ENCODE results near the gene KLK2.

Gene KLK2

GRCh38 chr19:50837300-50837699 lies 35.9 kb upstream of the KLK2 start:
- H3K4me3 ChIP-seq (replicated peaks; ENCODE audit: low read depth, low read length): no peak overlapping the region
- TF ChIP-seq CTCF (IDR thresholded peaks at IDR 0.05; ENCODE audit: low read depth, low read length, missing control alignments): no peak
- no peak for DNase-seq (ENCODE audit: extremely low read depth, low read depth)

GRCh38 chr19:50838239-50838638 lies 35.0 kb upstream of the KLK2 start:
- DNase-seq (ENCODE audit: extremely low read depth, low read depth): no peak
- H3K4me3 ChIP-seq (replicated peaks; ENCODE audit: low read depth, low read length): no peak overlapping the region
- TF ChIP-seq CTCF (IDR thresholded peaks at IDR 0.05; ENCODE audit: low read depth, low read length, missing control alignments): peak; percentile 27

- DNase-seq (ENCODE audit: extremely low read depth, low read depth): no peak
- no peak overlapping the region for H3K4me3 ChIP-seq (replicated peaks; ENCODE audit: low read depth, low read length)
- TF ChIP-seq CTCF (IDR thresholded peaks at IDR 0.05; ENCODE audit: low read depth, low read length, missing control alignments): no peak
Observed at GRCh38 chr19:50839712-50840655, 33.3 kb upstream of the KLK2 start.

GRCh38 chr19:50842130-50842529 lies 31.1 kb upstream of the KLK2 start:
- DNase-seq (ENCODE audit: extremely low read depth, low read depth): no peak
- no peak for TF ChIP-seq CTCF (IDR thresholded peaks at IDR 0.05; ENCODE audit: low read depth, low read length, missing control alignments)
- H3K4me3 ChIP-seq (replicated peaks; ENCODE audit: low read depth, low read length): no peak overlapping the region

GRCh38 chr19:50843205-50843604 lies 30.0 kb upstream of the KLK2 start:
- H3K4me3 ChIP-seq (replicated peaks; ENCODE audit: low read depth, low read length): no peak overlapping the region
- TF ChIP-seq CTCF (IDR thresholded peaks at IDR 0.05; ENCODE audit: low read depth, low read length, missing control alignments): no peak
- DNase-seq (ENCODE audit: extremely low read depth, low read depth): no peak

- DNase-seq (ENCODE audit: extremely low read depth, low read depth): no peak
- no peak overlapping the region for H3K4me3 ChIP-seq (replicated peaks; ENCODE audit: low read depth, low read length)
- TF ChIP-seq CTCF (IDR thresholded peaks at IDR 0.05; ENCODE audit: low read depth, low read length, missing control alignments): no peak
Observed at GRCh38 chr19:50843701-50844221, 29.5 kb upstream of the KLK2 start.
